ENCODE data around the gene KDM7A.

The KDM7A gene

DNA sequence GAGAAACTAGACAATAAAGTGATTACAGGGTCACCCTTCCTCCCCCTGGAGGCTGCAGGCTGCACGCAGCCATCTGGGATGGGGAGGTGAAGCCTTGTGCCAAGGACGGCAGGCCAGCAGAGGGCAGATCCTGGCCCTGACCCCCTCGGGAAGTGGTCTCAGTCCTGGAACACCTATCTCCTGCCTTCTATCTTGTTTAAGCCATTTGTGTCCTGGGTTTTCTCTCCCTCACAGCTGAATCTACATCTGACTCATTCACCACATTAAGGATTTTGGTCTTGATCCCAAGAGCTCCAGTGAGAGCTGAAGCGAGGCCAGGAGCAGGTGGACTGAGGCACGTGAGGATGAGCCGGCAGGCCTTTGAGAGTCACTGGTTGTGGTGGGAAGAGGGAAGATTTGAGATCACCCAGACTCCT is 97.7 kb downstream of the KDM7A start:
- no peak for DNase-seq
- TF ChIP-seq, protein P1, sequence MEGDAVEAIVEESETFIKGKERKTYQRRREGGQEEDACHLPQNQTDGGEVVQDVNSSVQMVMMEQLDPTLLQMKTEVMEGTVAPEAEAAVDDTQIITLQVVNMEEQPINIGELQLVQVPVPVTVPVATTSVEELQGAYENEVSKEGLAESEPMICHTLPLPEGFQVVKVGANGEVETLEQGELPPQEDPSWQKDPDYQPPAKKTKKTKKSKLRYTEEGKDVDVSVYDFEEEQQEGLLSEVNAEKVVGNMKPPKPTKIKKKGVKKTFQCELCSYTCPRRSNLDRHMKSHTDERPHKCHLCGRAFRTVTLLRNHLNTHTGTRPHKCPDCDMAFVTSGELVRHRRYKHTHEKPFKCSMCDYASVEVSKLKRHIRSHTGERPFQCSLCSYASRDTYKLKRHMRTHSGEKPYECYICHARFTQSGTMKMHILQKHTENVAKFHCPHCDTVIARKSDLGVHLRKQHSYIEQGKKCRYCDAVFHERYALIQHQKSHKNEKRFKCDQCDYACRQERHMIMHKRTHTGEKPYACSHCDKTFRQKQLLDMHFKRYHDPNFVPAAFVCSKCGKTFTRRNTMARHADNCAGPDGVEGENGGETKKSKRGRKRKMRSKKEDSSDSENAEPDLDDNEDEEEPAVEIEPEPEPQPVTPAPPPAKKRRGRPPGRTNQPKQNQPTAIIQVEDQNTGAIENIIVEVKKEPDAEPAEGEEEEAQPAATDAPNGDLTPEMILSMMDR (IDR thresholded peaks at IDR 0.05), result no peak
- Histone ChIP-seq H3K4me1 (no peaks in the 10 kb centered on the region), H3K9me3 (no peaks in the 10 kb centered on the region), H3K27me3 (no peaks in the 10 kb centered on the region), H3K27ac (no peak overlapping the region), H3K4me3 (no peak overlapping the region), H3K36me3 (peaks cover 0 to under 1% (median 0%) of the 10 kb centered on the region in 3 donors)
- intact Hi-C loops (cut with DNase I; ENCODE audit: low total_unique reads), result no loop called here

GRCh38 chr7:140078392-140078791 is 98.4 kb downstream of the KDM7A start:
- TF ChIP-seq, protein P1 (IDR thresholded peaks at IDR 0.05), result no peak
- Histone ChIP-seq H3K27me3 (no peaks in the 10 kb centered on the region), H3K27ac (no peak overlapping the region), H3K4me3 (no peak overlapping the region), H3K9me3 (no peaks in the 10 kb centered on the region), H3K4me1 (no peaks in the 10 kb centered on the region), H3K36me3 (no peaks in the 10 kb centered on the region)
- DNase-seq, result no peak
- intact Hi-C loops (cut with DNase I; ENCODE audit: low total_unique reads), result no loop called here

- TF ChIP-seq, protein P1 (IDR thresholded peaks at IDR 0.05), result no peak
- H3K27me3 ChIP-seq, result no peaks in the 10 kb centered on the region
- H3K4me1 ChIP-seq, result no peaks in the 10 kb centered on the region
- H3K9me3 ChIP-seq, result no peaks in the 10 kb centered on the region
- no peak overlapping the region for H3K27ac ChIP-seq
- no peak for DNase-seq
- no peak overlapping the region for H3K4me3 ChIP-seq
- H3K36me3 ChIP-seq, result no peaks in the 10 kb centered on the region
- intact Hi-C loops (cut with DNase I; ENCODE audit: low total_unique reads), result no loop called here
Measured at GRCh38 chr7:140074780-140075179, 102.0 kb downstream of the KDM7A start.

GRCh38 chr7:140070546-140070945 is 106.2 kb downstream of the KDM7A start:
- no peaks in the 10 kb centered on the region for H3K27me3 ChIP-seq
- H3K4me3 ChIP-seq, result no peak overlapping the region
- H3K4me1 ChIP-seq, result no peaks in the 10 kb centered on the region
- H3K36me3 ChIP-seq, result no peaks in the 10 kb centered on the region
- no peak for DNase-seq
- intact Hi-C loops (cut with DNase I; ENCODE audit: low total_unique reads), result no loop called here
- no peak overlapping the region for H3K27ac ChIP-seq
- TF ChIP-seq, protein P1 (IDR thresholded peaks at IDR 0.05), result no peak
- H3K9me3 ChIP-seq, result peaks cover 0 to 23% (median 14%) of the 10 kb centered on the region in 3 donors

- H3K4me1 ChIP-seq, result no peaks in the 10 kb centered on the region
- no peak overlapping the region for H3K4me3 ChIP-seq
- intact Hi-C loops (cut with DNase I; ENCODE audit: low total_unique reads), result no loop called here
- H3K9me3 ChIP-seq, result peaks cover 0 to 23% (median 14%) of the 10 kb centered on the region in 3 donors
- TF ChIP-seq, protein P1 (IDR thresholded peaks at IDR 0.05), result no peak
- H3K27ac ChIP-seq, result no peak overlapping the region
- no peaks in the 10 kb centered on the region for H3K27me3 ChIP-seq
- H3K36me3 ChIP-seq, result no peaks in the 10 kb centered on the region
- DNase-seq, result no peak
Measured at GRCh38 chr7:140069298-140069949, 107.4 kb downstream of the KDM7A start.

All from tibial artery (tissue), 4 donors.